H1 (cell line): ENCODE measurements around the gene CAMTA1. TPM values are rescaled to one million over a fixed set of nuclear protein-coding genes. Genes with fewer than 3 reads are reported as not detected.
A peak's percentile ranks its signal among the peaks of the same experiment; 100 is the strongest.

Source experiments
- CTCF ChIA-PET: fragments of 300-600 bp; sonication (Branson Sonifier 250); formaldehyde crosslinking; loops from one replicate; lab custom pipeline; 2021; ENCODE audit not compliant: partially characterized antibody; lab: Charles Lee
- POLR2A ChIA-PET: fragments of 300-600 bp; sonication (Branson Sonifier 250); formaldehyde crosslinking; loops from one replicate; lab custom pipeline; 2021; ENCODE audit warnings: inconsistent platforms; ENCODE audit not compliant: partially characterized antibody; lab: Charles Lee
- DNase-seq, 2 experiments: peaks; one replicate each; pipeline versions ENCODE4 v3.0.0 to v3.0.0-alpha.2; 2010 to 2022; ENCODE audit warnings: low spot score in 2 of 2, low read depth in 1 of 2, mixed read lengths in 1 of 2
- FAIRE-seq: peaks from 2 replicates; lab custom pipeline; 2011; peaks lifted over from hg19 to GRCh38; lab: Jason Lieb, UNC
- H2AFZ ChIP-seq: 2 replicates; pipeline ENCODE4 v1.8.1; 2012; ENCODE audit warnings: low read length, inconsistent platforms
- H2AK5ac ChIP-seq: 2 replicates; pipeline ENCODE4 v1.6.1; 2013; ENCODE audit warnings: low read depth, low read length
- H2BK120ac ChIP-seq: replicated peaks from 2 replicates; pipeline ENCODE3; 2013; ENCODE audit warnings: low read depth, low read length, inconsistent platforms
- H2BK12ac ChIP-seq: 2 replicates; pipeline ENCODE4 v1.6.1; 2013; ENCODE audit warnings: low read depth, low read length
- H2BK15ac ChIP-seq: 2 replicates; pipeline ENCODE4 v1.6.1; 2013; ENCODE audit warnings: low read length
- H2BK20ac ChIP-seq: 2 replicates; pipeline ENCODE4 v1.6.1; 2013; ENCODE audit warnings: low read length
- H2BK5ac ChIP-seq: 2 replicates; pipeline ENCODE4 v1.6.1; 2013; ENCODE audit warnings: low read depth, low read length
- H3K14ac ChIP-seq: 2 replicates; pipeline ENCODE4 v1.6.1; 2013; ENCODE audit warnings: inconsistent platforms; ENCODE audit not compliant: insufficient read length
- H3K18ac ChIP-seq: 2 replicates; pipeline ENCODE4 v1.6.1; 2013; ENCODE audit warnings: low read length; ENCODE audit errors: extremely low read depth
- H3K23ac ChIP-seq: 2 replicates; pipeline ENCODE4 v1.6.1; 2013; ENCODE audit warnings: inconsistent platforms; ENCODE audit not compliant: insufficient read length
- H3K23me2 ChIP-seq: 2 replicates; pipeline ENCODE4 v1.6.1; 2013; ENCODE audit warnings: low read depth, low read length
- H3K27ac ChIP-seq: 2 replicates; pipeline ENCODE4 v1.6.1; 2011; ENCODE audit warnings: low read depth, low read length, inconsistent platforms
- H3K27me3 ChIP-seq, 4 experiments: replicated peaks in 1 of 4; 1 replicate in 1 of 4; 2 replicates in 3 of 4; pipeline versions ENCODE4 v1.6.1 to v1.8.1; 2011 to 2013; ENCODE audit warnings: low read length in 3 of 4, mild to moderate bottlenecking in 3 of 4, inconsistent platforms in 2 of 4, mixed read lengths in 2 of 4, moderate library complexity in 1 of 4; ENCODE audit not compliant: control insufficient read depth in 3 of 4, insufficient read depth in 3 of 4; ENCODE audit errors: extremely low read depth in 1 of 4
- H3K36me3 ChIP-seq, 4 experiments: 2 replicates each; pipeline versions ENCODE4 v1.6.1 to v1.8.1; 2011 to 2013; ENCODE audit warnings: mild to moderate bottlenecking in 4 of 4, low read length in 3 of 4, moderate library complexity in 2 of 4, control low read depth in 1 of 4, inconsistent platforms in 1 of 4; ENCODE audit not compliant: insufficient read depth in 4 of 4, control insufficient read depth in 2 of 4
- H3K4ac ChIP-seq: replicated peaks from 2 replicates; pipeline ENCODE3; 2013; ENCODE audit warnings: low read length, low read depth, mixed read lengths, inconsistent platforms; ENCODE audit not compliant: insufficient read length
- H3K4me1 ChIP-seq, 4 experiments: replicated peaks in 1 of 4; 1 replicate in 1 of 4; 2 replicates in 3 of 4; pipeline versions ENCODE4 v1.6.1 to v1.8.1; 2011 to 2013; ENCODE audit warnings: low read length in 3 of 4, inconsistent platforms in 2 of 4, mixed read lengths in 1 of 4; ENCODE audit not compliant: insufficient read depth in 4 of 4, control insufficient read depth in 3 of 4
- H3K4me2 ChIP-seq, 2 experiments: 2 replicates each; pipeline versions ENCODE4 v1.6.1 to v1.8.1; 2011 to 2013; ENCODE audit warnings: low read depth in 2 of 2, low read length in 2 of 2, control low read depth in 1 of 2, inconsistent platforms in 1 of 2, mild to moderate bottlenecking in 1 of 2; ENCODE audit not compliant: insufficient read depth in 1 of 2
- H3K4me3 ChIP-seq, 4 experiments: fragments of 200-600, 300-600 bp in 1 of 4; sonication (generic), shearing (Covaris generic), sonication (Bioruptor Twin) in 1 of 4; 2 replicates each; pipeline versions ENCODE4 v1.5.1 to v1.8.1; 2011 to 2016; ENCODE audit warnings: low read length in 4 of 4, low read depth in 3 of 4, control low read depth in 2 of 4, inconsistent platforms in 2 of 4, mild to moderate bottlenecking in 2 of 4, mixed read lengths in 1 of 4, moderate library complexity in 1 of 4; ENCODE audit not compliant: insufficient read depth in 2 of 4; ENCODE audit errors: extremely low read depth in 1 of 4
- H3K56ac ChIP-seq: replicated peaks from 2 replicates; pipeline ENCODE3; 2013; ENCODE audit warnings: low read depth, mild to moderate bottlenecking, mixed read lengths, low read length, inconsistent platforms; ENCODE audit not compliant: insufficient read length
- H3K79me1 ChIP-seq: 2 replicates; pipeline ENCODE4 v1.6.1; 2013; ENCODE audit warnings: low read depth, low read length, control low read depth
- H3K79me2 ChIP-seq, 2 experiments: 2 replicates each; pipeline versions ENCODE4 v1.6.1 to v1.8.1; 2012 to 2013; ENCODE audit warnings: low read length in 2 of 2, mild to moderate bottlenecking in 2 of 2, inconsistent platforms in 1 of 2; ENCODE audit not compliant: insufficient read depth in 2 of 2, control insufficient read depth in 1 of 2
- H3K9ac ChIP-seq, 4 experiments: replicated peaks in 1 of 4; 1 replicate in 1 of 4; 2 replicates in 3 of 4; pipeline versions ENCODE4 v1.6.1 to v1.8.1; 2011 to 2013; ENCODE audit warnings: low read depth in 3 of 4, low read length in 3 of 4, control low read depth in 2 of 4, mild to moderate bottlenecking in 2 of 4, moderate library complexity in 2 of 4, inconsistent platforms in 1 of 4; ENCODE audit errors: extremely low read depth in 1 of 4
- H3K9me3 ChIP-seq, 2 experiments: 2 replicates each; pipeline versions ENCODE4 v1.6.1 to v1.8.1; 2012 to 2013; ENCODE audit warnings: mild to moderate bottlenecking in 2 of 2, moderate library complexity in 2 of 2, control low read depth in 1 of 2, inconsistent platforms in 1 of 2, low read depth in 1 of 2, low read length in 1 of 2, mixed read lengths in 1 of 2; ENCODE audit not compliant: insufficient read depth in 2 of 2
- H4K20me1 ChIP-seq, 2 experiments: replicated peaks in 1 of 2; 2 replicates each; pipeline versions ENCODE3 to v1.8.1; 2011 to 2013; ENCODE audit warnings: inconsistent platforms in 2 of 2, low read length in 2 of 2, mild to moderate bottlenecking in 1 of 2; ENCODE audit not compliant: insufficient read depth in 2 of 2, control insufficient read depth in 1 of 2
- H4K5ac ChIP-seq: 2 replicates; pipeline ENCODE4 v1.6.1; 2013; ENCODE audit warnings: low read length, low read depth, mixed read lengths, inconsistent platforms; ENCODE audit not compliant: insufficient read length
- H4K8ac ChIP-seq: 2 replicates; pipeline ENCODE4 v1.8.0; 2013; ENCODE audit warnings: mild to moderate bottlenecking, moderate library complexity, low read length, inconsistent platforms; ENCODE audit not compliant: insufficient read depth; ENCODE audit errors: extremely low read depth
- H4K91ac ChIP-seq: replicated peaks from 2 replicates; pipeline ENCODE3; 2013; ENCODE audit warnings: low read length, mixed read lengths, inconsistent platforms; ENCODE audit not compliant: insufficient read length
- ASH2L ChIP-seq: fragments of 200-600, 300-600 bp; sonication (generic); IDR thresholded peaks from one replicate; pipeline ENCODE4 v1.7.1; 2017; ENCODE audit warnings: low read length
- CBX8 ChIP-seq: fragments of 300-800, 300-1000 bp; sonication (generic); IDR thresholded peaks from 2 replicates; pipeline ENCODE4 v1.7.1; 2016; ENCODE audit warnings: low read depth, low read length, borderline replicate concordance
- CTBP2 ChIP-seq: IDR thresholded peaks from 2 replicates; pipeline ENCODE4 v1.7.0; 2011; ENCODE audit warnings: borderline replicate concordance, mild to moderate bottlenecking, moderate library complexity, mixed read lengths, low read length; ENCODE audit not compliant: insufficient read depth, insufficient read length
- GABPA ChIP-seq: IDR thresholded peaks from 2 replicates; pipeline ENCODE4 v1.6.1; 2011; ENCODE audit warnings: mild to moderate bottlenecking, low read length, moderate library complexity, borderline replicate concordance; ENCODE audit not compliant: insufficient read depth
- PHF8 ChIP-seq: fragments of 200-600 bp; sonication (generic); conservative IDR thresholded peaks from 2 replicates; pipeline ENCODE4 v1.7.1; 2012; ENCODE audit warnings: low read depth, mild to moderate bottlenecking, inconsistent platforms, low read length, moderate library complexity
- POLR2AphosphoS5 ChIP-seq: IDR thresholded peaks from 2 replicates; pipeline ENCODE4 v1.6.1; 2011; ENCODE audit warnings: low read depth, low read length
- POU5F1 ChIP-seq: IDR thresholded peaks from 2 replicates; pipeline ENCODE4 v1.6.1; 2011; ENCODE audit warnings: low read depth, mild to moderate bottlenecking, low read length, moderate library complexity
- SIN3A ChIP-seq, 2 experiments: IDR thresholded peaks in 1 of 2; conservative IDR thresholded peaks in 1 of 2; 2 replicates each; pipeline ENCODE4 v1.6.1; 2011 to 2012; ENCODE audit warnings: low read length in 2 of 2, improper control_type of control experiment in 1 of 2, low read depth in 1 of 2, mild to moderate bottlenecking in 1 of 2
- SP4 ChIP-seq: IDR thresholded peaks from 2 replicates; pipeline ENCODE4 v1.6.1; 2012; ENCODE audit warnings: low read length, inconsistent platforms
- TAF1 ChIP-seq: IDR thresholded peaks from 2 replicates; pipeline ENCODE4 v1.6.1; 2011; ENCODE audit warnings: mild to moderate bottlenecking, low read depth, low read length
- TCF12 ChIP-seq: IDR thresholded peaks from 2 replicates; pipeline ENCODE4 v1.6.1; 2011; ENCODE audit warnings: low read depth, mild to moderate bottlenecking, low read length
- ZNF274 ChIP-seq: IDR thresholded peaks from 2 replicates; pipeline ENCODE4 v1.7.0; 2012; ENCODE audit warnings: low read length, borderline replicate concordance; ENCODE audit errors: extremely low read depth
- WGBS, 2 experiments: shearing (Covaris generic) in 1 of 2; methylation state at CpG; one replicate each; pipeline versions ENCODE4 v1.1.6 to v1.1.7; 2013 to 2015; ENCODE audit warnings: low lambda C conversion rate in 2 of 2, mixed read lengths in 2 of 2, inconsistent platforms in 1 of 2, low coverage in 1 of 2, missing lambda C conversion rate in 1 of 2; ENCODE audit not compliant: insufficient replicate concordance in 2 of 2, insufficient coverage in 1 of 2, insufficient read length in 1 of 2; ENCODE audit errors: extremely low coverage in 1 of 2, missing lambda C conversion rate in 1 of 2; 5-methylcytosine and 5-hydroxymethylcytosine counted together
- polyA plus RNA-seq, 7 experiments: library from polyadenylated mRNA; depleted of rRNA in 3 of 7; stranded (reverse) in 5 of 7; unstranded in 2 of 7; fragments of >200 nt in 5 of 7; fragments of 200-250 nt in 2 of 7; gene quantifications; 1 replicate in 5 of 7; 2 replicates in 1 of 7; 4 replicates in 1 of 7; pipeline versions ENCODE4 v1.2.1 to v1.2.3, GENCODE V29; 2011 to 2013; ENCODE audit warnings: missing spikeins in 2 of 7, mixed read lengths in 2 of 7
- total RNA-seq: library from RNA; stranded (reverse); fragmentation: NEBNext Ultra II Directional; extraction: Animal tissue kit (Norgen Biotek cat#: 25700); gene quantifications from 2 replicates; pipeline ENCODE4 v1.2.1, GENCODE V29; 2021

The CAMTA1 gene
- total and polyA plus RNA-seq, 2 of the 8 experiments (the other 6 are each of a cell fraction or from before 2014, with no cell fraction given): 65.0 to 119 TPM

DNA sequence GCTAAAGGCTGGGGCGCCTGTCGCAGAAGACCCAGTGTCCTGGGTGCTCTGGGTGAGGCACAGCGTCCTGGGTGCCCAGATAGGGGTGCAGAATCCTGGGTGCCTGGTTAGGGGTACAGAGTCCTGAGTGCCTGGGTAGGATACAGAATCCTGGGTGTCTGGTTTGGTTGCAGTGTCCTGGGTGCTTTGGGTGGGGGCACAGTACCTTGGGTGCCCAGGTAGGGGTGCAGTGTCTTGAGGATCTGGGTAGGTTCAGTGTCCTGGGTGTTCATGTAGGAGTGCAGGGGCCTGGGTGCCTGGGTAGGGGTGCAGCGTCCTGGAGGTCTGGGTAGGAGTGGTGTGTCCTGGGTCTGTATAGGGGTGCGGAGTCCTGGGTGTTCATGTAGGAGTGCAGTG is 178.7 kb downstream of the CAMTA1 start:
- Histone ChIP-seq H2BK20ac (0 out of 2 replicates have a peak overlapping the region, but pooled peaks have one; percentile 61), H3K27ac (no peak overlapping the region), H4K20me1 (no peaks in the 10 kb centered on the region), H3K23ac (no peak overlapping the region), H3K79me2 (no peaks in the 10 kb centered on the region), H2BK5ac (peak overlapping the region; percentile 35; the same call in 1 of the 2 replicates), H3K18ac (peak overlapping the region; percentile 48; the same call in 1 of the 2 replicates), H3K9ac (no peak overlapping the region; a peak in 1 of 7 replicates), H3K9me3 (no peaks in the 10 kb centered on the region), H3K79me1 (no peaks in the 10 kb centered on the region), H4K8ac (peak overlapping the region; percentile 69), H3K4me3 (peak overlapping the region; percentile 39 to 65 (median 49); a peak in 7 of 8 replicates), H2AFZ (no peak overlapping the region), H3K14ac (no peak overlapping the region), H3K23me2 (peaks cover 10% of the 10 kb centered on the region; the same call in 1 of the 2 replicates), H3K56ac (peak overlapping the region; percentile 79), H3K27me3 (no peaks in the 10 kb centered on the region), H2BK15ac (0 out of 2 replicates have a peak overlapping the region, but pooled peaks have one; percentile 46), H2BK12ac (no peak overlapping the region), H3K36me3 (no peaks in the 10 kb centered on the region; a peak in 1 of 8 replicates), H3K4ac (no peak overlapping the region), H3K4me2 (peak overlapping the region; percentile 86 to 89), H2BK120ac (peak overlapping the region; percentile 60), H3K4me1 (peaks cover 0 to 24% (median 11%) of the 10 kb centered on the region in 4 experiments; a peak in 6 of 7 replicates), H2AK5ac (peak overlapping the region; percentile 53; the same call in 1 of the 2 replicates), H4K91ac (no peak overlapping the region), H4K5ac (peak overlapping the region; percentile 54)
- POLR2A ChIA-PET: no interaction called here
- WGBS, 2 experiments: 75% methylated on average over 4 of the region's 5 CpGs; no CpG with 5 or more reads in 1 of the 2 experiments
- CTCF ChIA-PET: interaction anchor here (0.7 to 1.7 kb wide), 5 partner anchors 18 to 164 kb away, joined by 3 to 8 read pairs (median 4); no protein-coding TSS in a partner anchor
- FAIRE-seq (no peak), DNase-seq (no peak)
- no peak for TF ChIP-seq TAF1
- TF ChIP-seq POLR2AphosphoS5: no peak
- TF ChIP-seq CBX8: no peak
- TF ChIP-seq GABPA: no peak
- no peak for TF ChIP-seq POU5F1
- no peak for TF ChIP-seq SP4
- no peak for TF ChIP-seq PHF8
- TF ChIP-seq ASH2L: no peak
- TF ChIP-seq ZNF274: no peak
- TF ChIP-seq CTBP2: no peak
- TF ChIP-seq SIN3A (conservative IDR thresholded peaks at IDR 0.05 in 1 of 2, IDR thresholded peaks at IDR 0.05 in 1 of 2; ENCODE audit: low read depth in 1 of 2, low read length in 2 of 2): no peak
- TF ChIP-seq TCF12: no peak
